Trophoblast cell (in vitro differentiated cells and primary cell): ENCODE data around the gene TNFRSF17.
A peak's percentile ranks its signal among the peaks of the same experiment; 100 is the strongest.
"Not testable (repeated sequence)": the region's sequence is repeated elsewhere in the genome, so short reads cannot be mapped to it uniquely, and the experiment has no call there.

Source experiments
- DNase-seq, 2 donors: peaks; one replicate each; pipeline ENCODE4 v3.0.0-alpha.2; 2016
- H2AFZ ChIP-seq: 2 replicates; pipeline ENCODE4 v1.6.1; 2013; ENCODE audit warnings: low read length, moderate library complexity, mild to moderate bottlenecking; ENCODE audit not compliant: insufficient read depth, poor library complexity
- H2AK5ac ChIP-seq: 2 replicates; pipeline ENCODE4 v1.6.1; 2013; ENCODE audit warnings: mild to moderate bottlenecking, low read length
- H2BK120ac ChIP-seq: 2 replicates; pipeline ENCODE4 v1.6.1; 2013; ENCODE audit warnings: low read length, mild to moderate bottlenecking, moderate library complexity; ENCODE audit not compliant: insufficient read depth, poor library complexity
- H2BK12ac ChIP-seq: 2 replicates; pipeline ENCODE4 v1.6.1; 2013; ENCODE audit warnings: mild to moderate bottlenecking, low read length, moderate library complexity
- H2BK5ac ChIP-seq: 2 replicates; pipeline ENCODE4 v1.6.1; 2013; ENCODE audit warnings: low read length, low read depth, moderate library complexity, mild to moderate bottlenecking; ENCODE audit not compliant: poor library complexity
- H3K14ac ChIP-seq: 2 replicates; pipeline ENCODE4 v1.6.1; 2013; ENCODE audit warnings: mild to moderate bottlenecking, low read length
- H3K18ac ChIP-seq: 2 replicates; pipeline ENCODE4 v1.6.1; 2013; ENCODE audit warnings: mild to moderate bottlenecking, low read length
- H3K23ac ChIP-seq: 2 replicates; pipeline ENCODE4 v1.6.1; 2013; ENCODE audit warnings: low read length
- H3K27ac ChIP-seq: 2 replicates; pipeline ENCODE4 v1.5.1; 2013; ENCODE audit warnings: low read depth, mild to moderate bottlenecking, inconsistent platforms, low read length, moderate library complexity
- H3K27me3 ChIP-seq: 2 replicates; pipeline ENCODE4 v1.6.1; 2013; ENCODE audit warnings: inconsistent platforms, mild to moderate bottlenecking, low read length, moderate library complexity; ENCODE audit not compliant: insufficient read depth
- H3K36me3 ChIP-seq, 2 experiments: 1 replicate in 1 of 2; 2 replicates in 1 of 2; pipeline ENCODE4 v1.6.1; 2013; ENCODE audit warnings: low read length in 2 of 2, mild to moderate bottlenecking in 2 of 2, moderate library complexity in 1 of 2; ENCODE audit not compliant: insufficient read depth in 2 of 2, control insufficient read depth in 1 of 2
- H3K4ac ChIP-seq: 2 replicates; pipeline ENCODE4 v1.6.1; 2013; ENCODE audit warnings: low read depth, mild to moderate bottlenecking, low read length, moderate library complexity
- H3K4me1 ChIP-seq, 2 experiments: 1 replicate in 1 of 2; 2 replicates in 1 of 2; pipeline ENCODE4 v1.6.1; 2013; ENCODE audit warnings: low read length in 2 of 2, mild to moderate bottlenecking in 2 of 2, moderate library complexity in 1 of 2; ENCODE audit not compliant: insufficient read depth in 2 of 2, control insufficient read depth in 1 of 2
- H3K4me2 ChIP-seq: 2 replicates; pipeline ENCODE4 v1.6.1; 2013; ENCODE audit warnings: inconsistent platforms, mild to moderate bottlenecking, low read length, moderate library complexity
- H3K4me3 ChIP-seq: 2 replicates; pipeline ENCODE4 v1.5.1; 2013; ENCODE audit warnings: mild to moderate bottlenecking, low read depth, low read length, inconsistent platforms
- H3K79me1 ChIP-seq: one replicate; pipeline ENCODE4 v1.6.1; 2013; ENCODE audit warnings: low read length
- H3K79me2 ChIP-seq: 2 replicates; pipeline ENCODE4 v1.6.1; 2013; ENCODE audit warnings: low read length, mild to moderate bottlenecking; ENCODE audit not compliant: control insufficient read depth, insufficient read depth, poor library complexity
- H3K9ac ChIP-seq: 2 replicates; pipeline ENCODE4 v1.6.1; 2013; ENCODE audit warnings: mild to moderate bottlenecking, low read length
- H3K9me3 ChIP-seq: 2 replicates; pipeline ENCODE4 v1.6.1; 2013; ENCODE audit warnings: low read depth, mild to moderate bottlenecking, control low read depth, inconsistent platforms, low read length; ENCODE audit not compliant: insufficient read depth
- H4K12ac ChIP-seq: 2 replicates; pipeline ENCODE4 v1.6.1; 2013; ENCODE audit warnings: low read depth, mild to moderate bottlenecking, low read length, moderate library complexity
- H4K8ac ChIP-seq: 2 replicates; pipeline ENCODE4 v1.6.1; 2013; ENCODE audit warnings: low read depth, mild to moderate bottlenecking, low read length, moderate library complexity
- H4K91ac ChIP-seq: one replicate; pipeline ENCODE4 v1.6.1; 2013; ENCODE audit warnings: low read depth, mild to moderate bottlenecking, low read length, moderate library complexity
- WGBS: extraction: QIAGEN DNeasy Blood & Tissue Kit; methylation state at CpG from one replicate; pipeline ENCODE4 v1.1.7; 2013; ENCODE audit warnings: missing lambda C conversion rate; ENCODE audit not compliant: insufficient read length, insufficient coverage; ENCODE audit errors: extremely low coverage; 5-methylcytosine and 5-hydroxymethylcytosine counted together

Gene TNFRSF17

GRCh38 chr16:11927350-11927749 is 37.7 kb upstream of the TNFRSF17 start:
- H3K9ac ChIP-seq, H2BK12ac ChIP-seq, H2AFZ ChIP-seq, H3K36me3 ChIP-seq, H3K4me2 ChIP-seq, DNase-seq, H4K91ac ChIP-seq, H4K8ac ChIP-seq, H2BK5ac ChIP-seq, H3K79me2 ChIP-seq, H3K18ac ChIP-seq, H3K4ac ChIP-seq, H2BK120ac ChIP-seq, H3K27me3 ChIP-seq, H3K14ac ChIP-seq, H3K9me3 ChIP-seq, H3K27ac ChIP-seq, H4K12ac ChIP-seq, H3K4me1 ChIP-seq, H3K23ac ChIP-seq, H3K79me1 ChIP-seq, H3K4me3 ChIP-seq, H2AK5ac ChIP-seq: not testable (repeated sequence)
- no CpG with 5 or more reads among the region's 13 CpGs for WGBS

- not testable (repeated sequence) for H3K23ac ChIP-seq, H2BK12ac ChIP-seq, H3K18ac ChIP-seq, H3K4ac ChIP-seq, H3K79me1 ChIP-seq, H3K4me2 ChIP-seq, H2AFZ ChIP-seq, H3K9me3 ChIP-seq, H3K36me3 ChIP-seq, H3K4me3 ChIP-seq, H4K8ac ChIP-seq, H4K91ac ChIP-seq, H3K4me1 ChIP-seq, DNase-seq, H2AK5ac ChIP-seq, H3K79me2 ChIP-seq, H2BK5ac ChIP-seq, H3K27me3 ChIP-seq, H3K27ac ChIP-seq, H2BK120ac ChIP-seq, H3K14ac ChIP-seq, H3K9ac ChIP-seq, H4K12ac ChIP-seq
- no CpG with 5 or more reads among the region's 4 CpGs for WGBS
Observed at GRCh38 chr16:11941945-11942344, 23.1 kb upstream of the TNFRSF17 start, which contains the start of gene NPIPB2. Gene NPIPB2 (minus strand): TSS chr16:11942045. CDS start chr16:11942045, 0 bp downstream.

- Histone ChIP-seq H3K9me3 (no peaks in the 10 kb centered on the region), H3K27ac (no peak overlapping the region), H3K36me3 (no peaks in the 10 kb centered on the region), H3K14ac (no peak overlapping the region), H3K4me1 (peaks cover 0 to 2% of the 10 kb centered on the region in 2 experiments), H4K12ac (no peak overlapping the region), H2BK120ac (no peak overlapping the region), H3K79me1 (no peaks in the 10 kb centered on the region), H4K8ac (no peak overlapping the region), H2AK5ac (no peak overlapping the region), H3K9ac (no peak overlapping the region), H3K23ac (no peak overlapping the region), H3K4ac (no peak overlapping the region), H2AFZ (no peak overlapping the region), H3K27me3 (no peaks in the 10 kb centered on the region), H3K4me2 (no peak overlapping the region), H3K4me3 (no peak overlapping the region), H3K18ac (no peak overlapping the region), H2BK12ac (no peak overlapping the region), H3K79me2 (no peaks in the 10 kb centered on the region), H2BK5ac (no peak overlapping the region), H4K91ac (no peak overlapping the region)
- no CpG with 5 or more reads among the region's 3 CpGs for WGBS
- DNase-seq = no peak
Observed at GRCh38 chr16:11946433-11946832, 18.6 kb upstream of the TNFRSF17 start.

GRCh38 chr16:11948819-11949218 is 16.2 kb upstream of the TNFRSF17 start:
- Histone ChIP-seq H2AK5ac (no peak overlapping the region), H3K4me1 (peaks cover 0 to 2% of the 10 kb centered on the region in 2 experiments), H2BK5ac (no peak overlapping the region), H3K79me2 (no peaks in the 10 kb centered on the region), H3K23ac (no peak overlapping the region), H2BK120ac (no peak overlapping the region), H2AFZ (no peak overlapping the region), H3K79me1 (no peaks in the 10 kb centered on the region), H4K12ac (no peak overlapping the region), H3K18ac (no peak overlapping the region), H3K9ac (no peak overlapping the region), H3K27me3 (no peaks in the 10 kb centered on the region), H4K8ac (no peak overlapping the region), H3K14ac (no peak overlapping the region), H3K4ac (no peak overlapping the region), H3K4me3 (no peak overlapping the region), H3K36me3 (no peaks in the 10 kb centered on the region), H3K27ac (no peak overlapping the region), H4K91ac (no peak overlapping the region), H3K4me2 (no peak overlapping the region), H2BK12ac (no peak overlapping the region), H3K9me3 (no peaks in the 10 kb centered on the region)
- no CpG with 5 or more reads among the region's 5 CpGs for WGBS
- peak; percentile 48 to 81 for DNase-seq
